Calu3 (cell line): ENCODE data around the gene ATP6V1C2. TPM values are rescaled to one million over a fixed set of nuclear protein-coding genes. Genes with fewer than 3 reads are reported as not detected.

Experiments
- BruUV-seq: library from RNA; stranded (reverse); fragments of 400-500 nt; replicated peaks from 2 replicates; lab custom pipeline; 2021; lab: Mats Ljungman, UMichigan
- CTCF ChIA-PET: fragments of 300-600 bp; sonication (Branson Sonifier 250); formaldehyde crosslinking; loops from one replicate; lab custom pipeline; 2022; ENCODE audit warnings: antibody characterized with exemption; lab: Charles Lee
- DNase-seq: peaks from one replicate; pipeline ENCODE4 v3.0.0; 2022
- H3K27ac Mint-ChIP-seq: one replicate; pipeline ENCODE4 v1.8.0; 2022; ENCODE audit warnings: mixed read lengths; ENCODE audit not compliant: unreplicated experiment
- H3K27me3 Mint-ChIP-seq: one replicate; pipeline ENCODE4 v1.8.0; 2022; ENCODE audit warnings: mixed read lengths; ENCODE audit not compliant: unreplicated experiment
- H3K36me3 Mint-ChIP-seq: one replicate; pipeline ENCODE4 v1.8.0; 2022; ENCODE audit warnings: mild to moderate bottlenecking, moderate library complexity, mixed read lengths; ENCODE audit not compliant: insufficient read depth, unreplicated experiment
- H3K4me1 Mint-ChIP-seq: one replicate; pipeline ENCODE4 v1.8.0; 2022; ENCODE audit warnings: mild to moderate bottlenecking, low read depth, mixed read lengths; ENCODE audit not compliant: unreplicated experiment
- H3K4me3 Mint-ChIP-seq: one replicate; pipeline ENCODE4 v1.8.0; 2022; ENCODE audit warnings: mild to moderate bottlenecking, low read depth, moderate library complexity, mixed read lengths; ENCODE audit not compliant: unreplicated experiment
- H3K9me3 Mint-ChIP-seq: one replicate; pipeline ENCODE4 v1.8.0; 2022; ENCODE audit warnings: low read depth, mixed read lengths; ENCODE audit not compliant: unreplicated experiment
- intact Hi-C: fragments of 100-400 bp; cut with micrococcal nuclease; formaldehyde crosslinking; loops from one replicate; pipeline ENCODE4 v1.10.0; 2022; ENCODE audit not compliant: unreplicated experiment
- total RNA-seq: library from RNA; stranded (reverse); gene quantifications from 2 replicates; pipeline ENCODE4 v1.2.3, GENCODE V29; 2022
- TF ChIP-seq, protein P1 (sequence below): fragments of 200-600 bp; IDR thresholded peaks from one replicate; pipeline ENCODE4 v1.8.0; 2022; ENCODE audit warnings: antibody characterized with exemption; ENCODE audit not compliant: unreplicated experiment

Gene ATP6V1C2
- total RNA-seq, 1 experiment from 2014 or later = 0.28 TPM

DNA sequence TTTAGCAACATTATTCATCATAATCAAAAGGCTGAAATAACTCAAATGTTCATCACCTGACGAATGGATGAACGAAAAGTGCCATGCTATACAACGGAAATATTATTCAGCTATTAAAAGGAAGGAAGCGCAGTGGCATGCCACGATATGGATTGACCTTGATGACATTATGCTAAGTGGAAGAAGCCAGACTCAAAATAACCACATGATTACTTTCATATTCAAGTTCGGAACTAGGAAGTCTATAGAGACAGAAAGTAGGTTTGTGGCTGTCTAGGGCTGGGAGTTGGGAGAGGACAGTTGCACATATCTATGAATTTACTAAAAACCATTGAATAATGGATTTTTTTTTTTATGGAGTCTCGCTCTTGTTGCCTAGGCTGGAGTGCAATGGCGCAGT is 104.6 kb downstream of the ATP6V1C2 start:
- no peak overlapping the region for H3K27ac Mint-ChIP-seq
- no peaks in the 10 kb centered on the region for H3K4me1 Mint-ChIP-seq
- intact Hi-C loops = no loop called here
- H3K27me3 Mint-ChIP-seq = peaks cover 91% of the 10 kb centered on the region
- no peak for DNase-seq
- no peak overlapping the region for H3K4me3 Mint-ChIP-seq
- BruUV-seq = no TSS peak
- H3K9me3 Mint-ChIP-seq = peaks cover 3% of the 10 kb centered on the region
- H3K36me3 Mint-ChIP-seq = no peaks in the 10 kb centered on the region
- TF ChIP-seq, protein P1, sequence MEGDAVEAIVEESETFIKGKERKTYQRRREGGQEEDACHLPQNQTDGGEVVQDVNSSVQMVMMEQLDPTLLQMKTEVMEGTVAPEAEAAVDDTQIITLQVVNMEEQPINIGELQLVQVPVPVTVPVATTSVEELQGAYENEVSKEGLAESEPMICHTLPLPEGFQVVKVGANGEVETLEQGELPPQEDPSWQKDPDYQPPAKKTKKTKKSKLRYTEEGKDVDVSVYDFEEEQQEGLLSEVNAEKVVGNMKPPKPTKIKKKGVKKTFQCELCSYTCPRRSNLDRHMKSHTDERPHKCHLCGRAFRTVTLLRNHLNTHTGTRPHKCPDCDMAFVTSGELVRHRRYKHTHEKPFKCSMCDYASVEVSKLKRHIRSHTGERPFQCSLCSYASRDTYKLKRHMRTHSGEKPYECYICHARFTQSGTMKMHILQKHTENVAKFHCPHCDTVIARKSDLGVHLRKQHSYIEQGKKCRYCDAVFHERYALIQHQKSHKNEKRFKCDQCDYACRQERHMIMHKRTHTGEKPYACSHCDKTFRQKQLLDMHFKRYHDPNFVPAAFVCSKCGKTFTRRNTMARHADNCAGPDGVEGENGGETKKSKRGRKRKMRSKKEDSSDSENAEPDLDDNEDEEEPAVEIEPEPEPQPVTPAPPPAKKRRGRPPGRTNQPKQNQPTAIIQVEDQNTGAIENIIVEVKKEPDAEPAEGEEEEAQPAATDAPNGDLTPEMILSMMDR = no peak
- CTCF ChIA-PET = no interaction called here

DNA sequence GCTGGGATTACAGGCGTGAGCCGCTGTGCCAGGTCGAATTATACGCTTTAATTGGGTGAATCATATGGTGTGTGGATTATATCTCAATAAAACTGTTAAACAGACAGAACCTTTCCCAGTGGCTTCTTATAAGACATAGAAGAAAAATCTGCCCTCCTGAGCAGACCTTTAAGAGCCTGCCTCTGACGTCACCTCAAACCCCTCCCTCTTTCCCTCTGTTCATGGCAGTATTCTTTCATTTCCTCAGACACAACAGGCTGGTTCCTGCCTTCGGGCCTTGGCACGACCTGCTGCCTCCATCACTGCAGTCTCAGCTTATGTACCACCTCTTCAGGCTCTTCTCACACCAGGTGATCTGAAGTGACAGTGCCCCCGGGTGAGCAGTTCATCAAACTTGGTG is 105.2 kb downstream of the ATP6V1C2 start:
- H3K9me3 Mint-ChIP-seq = peaks cover 3% of the 10 kb centered on the region
- intact Hi-C loops = no loop called here
- H3K4me1 Mint-ChIP-seq = no peaks in the 10 kb centered on the region
- peaks cover 91% of the 10 kb centered on the region for H3K27me3 Mint-ChIP-seq
- no TSS peak for BruUV-seq
- no peaks in the 10 kb centered on the region for H3K36me3 Mint-ChIP-seq
- DNase-seq = no peak
- CTCF ChIA-PET = no interaction called here
- TF ChIP-seq, protein P1 = no peak
- H3K4me3 Mint-ChIP-seq = no peak overlapping the region
- no peak overlapping the region for H3K27ac Mint-ChIP-seq

DNA sequence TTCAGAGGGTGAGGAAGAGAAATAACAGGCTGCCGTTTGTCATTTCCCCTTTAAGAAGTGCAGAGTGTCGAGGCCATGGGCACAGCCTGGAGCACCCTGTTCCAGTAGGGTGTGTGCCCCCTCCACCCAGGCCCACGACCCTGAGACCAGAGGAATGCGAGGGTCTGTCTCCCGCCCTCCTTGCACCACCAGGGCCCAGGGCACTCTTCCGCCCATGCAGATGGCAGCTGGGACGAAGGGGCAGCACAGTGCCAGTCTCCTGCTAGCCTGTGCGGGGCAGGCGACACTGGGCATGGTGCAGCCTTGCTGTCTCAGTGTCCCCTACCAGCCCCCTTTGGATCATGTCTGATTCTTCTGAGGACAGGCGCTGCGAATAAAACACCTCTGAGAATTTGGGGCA is 106.9 kb downstream of the ATP6V1C2 start:
- TF ChIP-seq, protein P1 = no peak
- DNase-seq = no peak
- H3K27ac Mint-ChIP-seq = no peak overlapping the region
- CTCF ChIA-PET = no interaction called here
- BruUV-seq = no TSS peak
- H3K4me3 Mint-ChIP-seq = no peak overlapping the region
- peaks cover 98% of the 10 kb centered on the region for H3K27me3 Mint-ChIP-seq
- H3K36me3 Mint-ChIP-seq = no peaks in the 10 kb centered on the region
- no peaks in the 10 kb centered on the region for H3K4me1 Mint-ChIP-seq
- intact Hi-C loops = no loop called here
- peaks cover 3% of the 10 kb centered on the region for H3K9me3 Mint-ChIP-seq

DNA sequence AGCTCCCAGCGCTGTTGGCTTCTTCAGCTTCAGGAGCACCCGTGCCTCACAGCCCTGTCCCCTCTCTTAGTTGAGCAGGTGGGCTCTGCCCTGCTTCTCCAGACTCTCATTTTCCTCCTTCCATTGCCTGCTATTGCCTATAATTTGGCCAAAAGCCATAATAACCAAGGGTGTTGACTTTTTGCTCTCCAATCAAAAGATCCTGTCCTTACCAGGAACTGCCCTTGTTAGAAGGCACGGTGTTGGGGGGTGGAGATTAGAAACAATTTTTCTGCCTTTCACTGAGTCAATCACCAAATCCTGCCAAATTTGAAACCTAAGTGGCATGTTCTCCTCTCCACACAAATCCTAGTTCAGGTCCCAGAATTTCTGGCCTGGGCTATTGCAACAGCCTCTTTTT is 107.9 kb downstream of the ATP6V1C2 start:
- Mint-ChIP-seq H3K27me3 (peaks cover 93% of the 10 kb centered on the region), H3K4me1 (no peaks in the 10 kb centered on the region), H3K9me3 (peaks cover 3% of the 10 kb centered on the region), H3K4me3 (no peak overlapping the region), H3K27ac (no peak overlapping the region), H3K36me3 (no peaks in the 10 kb centered on the region)
- CTCF ChIA-PET = no interaction called here
- no peak for DNase-seq
- intact Hi-C loops = no loop called here
- TF ChIP-seq, protein P1 = no peak
- BruUV-seq = no TSS peak
